Measurements from ENCODE around the gene STMN3.
"Not testable (repeated sequence)": the region's sequence is repeated elsewhere in the genome, so short reads cannot be mapped to it uniquely, and the experiment has no call there.

The STMN3 gene

DNA sequence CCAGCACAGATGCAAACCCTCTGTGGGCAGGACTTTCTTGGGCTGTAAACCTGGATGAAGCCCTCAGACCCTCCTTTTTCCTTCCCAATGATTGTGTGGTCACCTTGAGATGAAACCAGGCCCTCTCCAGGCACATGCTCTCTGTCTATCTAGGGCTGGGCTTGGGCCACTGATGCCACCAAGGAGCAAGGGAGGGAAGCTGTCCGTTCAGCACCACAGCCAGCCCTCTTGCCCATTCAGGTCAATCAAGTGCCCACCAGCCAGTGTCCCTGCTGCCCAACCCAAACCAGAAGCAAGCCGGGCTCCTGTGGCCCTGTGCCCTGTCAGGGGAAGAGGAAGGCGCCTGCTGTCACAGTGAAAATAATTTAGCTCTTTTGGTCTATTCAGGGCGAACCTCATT lies 8.0 kb downstream of the STMN3 start:
- H3K9ac ChIP-seq (ENCODE audit: low read length in 5 of 5): no peak overlapping the region
- H3K4me3 ChIP-seq (ENCODE audit: low read depth in 1 of 5, low read length in 5 of 5): no peak overlapping the region
- H3K36me3 ChIP-seq (ENCODE audit: control insufficient read depth in 5 of 5, insufficient read depth in 5 of 5, low read length in 5 of 5): peaks cover 0 to 4% (median 0%) of the 10 kb centered on the region in 5 donors
- peaks cover 0 to 3% (median 0%) of the 10 kb centered on the region in 5 donors for H3K27me3 ChIP-seq (ENCODE audit: control insufficient read depth in 5 of 5, insufficient read depth in 4 of 5, low read length in 5 of 5)
- H3K9me3 ChIP-seq (ENCODE audit: control insufficient read depth in 5 of 5, low read length in 5 of 5): no peaks in the 10 kb centered on the region
- H3K27ac ChIP-seq (ENCODE audit: low read depth, low read length): no peak overlapping the region
- peaks cover 0 to 13% (median 8%) of the 10 kb centered on the region in 5 donors for H3K4me1 ChIP-seq (ENCODE audit: control insufficient read depth in 5 of 5, insufficient read depth in 5 of 5, low read length in 5 of 5)

DNA sequence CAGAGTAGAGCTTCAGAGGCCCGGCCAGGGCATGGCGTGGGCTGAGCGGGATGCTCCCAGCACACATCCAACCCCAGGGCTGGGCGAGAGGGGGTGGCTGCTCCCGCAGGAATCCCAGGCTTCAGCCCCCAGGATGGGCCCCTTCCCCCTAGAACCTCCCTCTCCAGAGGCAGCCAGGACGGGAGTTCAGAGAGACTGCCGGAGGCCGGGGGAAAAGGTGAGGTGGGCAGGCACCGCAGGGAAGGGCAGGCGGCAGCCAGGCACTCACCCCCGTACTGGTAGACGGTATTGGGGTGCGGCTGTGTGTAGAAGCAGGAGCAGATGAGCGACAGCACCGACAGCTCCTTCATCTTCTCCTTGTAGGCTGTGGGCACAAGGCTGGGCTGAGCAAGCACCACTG lies 9.3 kb downstream of the STMN3 start:
- no peak overlapping the region for H3K27ac ChIP-seq (ENCODE audit: low read depth, low read length)
- peaks cover 0 to 21% (median 13%) of the 10 kb centered on the region in 5 donors for H3K4me1 ChIP-seq (ENCODE audit: control insufficient read depth in 5 of 5, insufficient read depth in 5 of 5, low read length in 5 of 5)
- no peaks in the 10 kb centered on the region for H3K9me3 ChIP-seq (ENCODE audit: control insufficient read depth in 5 of 5, low read length in 5 of 5)
- no peak overlapping the region for H3K9ac ChIP-seq (ENCODE audit: low read length in 5 of 5)
- peaks cover 0 to 4% (median 0%) of the 10 kb centered on the region in 5 donors for H3K36me3 ChIP-seq (ENCODE audit: control insufficient read depth in 5 of 5, insufficient read depth in 5 of 5, low read length in 5 of 5)
- peaks cover 0 to 3% (median 0%) of the 10 kb centered on the region in 5 donors for H3K27me3 ChIP-seq (ENCODE audit: control insufficient read depth in 5 of 5, insufficient read depth in 4 of 5, low read length in 5 of 5)
- H3K4me3 ChIP-seq (ENCODE audit: low read depth in 1 of 5, low read length in 5 of 5): no peak overlapping the region

DNA sequence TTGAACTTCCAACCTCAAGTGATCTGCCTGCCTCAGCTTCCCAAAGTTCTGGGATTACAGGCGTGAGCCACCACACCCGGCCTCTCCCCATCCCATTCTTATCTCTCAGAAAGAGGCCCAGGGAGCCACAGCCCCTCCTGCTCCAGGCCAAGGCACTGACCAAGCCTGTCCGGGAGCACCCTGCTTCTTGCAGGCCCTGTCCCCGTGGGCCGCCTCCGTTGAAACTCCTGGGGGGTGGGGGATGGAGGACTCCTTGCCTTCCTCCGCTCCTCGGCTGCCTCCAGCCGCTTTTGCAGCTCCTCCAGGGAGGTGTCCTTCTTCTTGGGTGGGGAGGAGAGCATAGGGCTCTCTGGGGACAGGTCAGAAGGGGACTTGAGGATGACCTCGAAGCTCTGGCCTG lies 9.7 kb downstream of the STMN3 start:
- Histone ChIP-seq H3K9me3 (ENCODE audit: control insufficient read depth in 5 of 5, low read length in 5 of 5) (no peaks in the 10 kb centered on the region), H3K9ac (ENCODE audit: low read length in 5 of 5) (no peak overlapping the region), H3K4me3 (ENCODE audit: low read depth in 1 of 5, low read length in 5 of 5) (no peak overlapping the region), H3K27me3 (ENCODE audit: control insufficient read depth in 5 of 5, insufficient read depth in 4 of 5, low read length in 5 of 5) (peaks cover 0 to 3% (median 0%) of the 10 kb centered on the region in 5 donors), H3K27ac (ENCODE audit: low read depth, low read length) (no peak overlapping the region), H3K36me3 (ENCODE audit: control insufficient read depth in 5 of 5, insufficient read depth in 5 of 5, low read length in 5 of 5) (peaks cover 0 to 4% (median 0%) of the 10 kb centered on the region in 5 donors), H3K4me1 (ENCODE audit: control insufficient read depth in 5 of 5, insufficient read depth in 5 of 5, low read length in 5 of 5) (peaks cover 0 to 21% (median 13%) of the 10 kb centered on the region in 5 donors)

DNA sequence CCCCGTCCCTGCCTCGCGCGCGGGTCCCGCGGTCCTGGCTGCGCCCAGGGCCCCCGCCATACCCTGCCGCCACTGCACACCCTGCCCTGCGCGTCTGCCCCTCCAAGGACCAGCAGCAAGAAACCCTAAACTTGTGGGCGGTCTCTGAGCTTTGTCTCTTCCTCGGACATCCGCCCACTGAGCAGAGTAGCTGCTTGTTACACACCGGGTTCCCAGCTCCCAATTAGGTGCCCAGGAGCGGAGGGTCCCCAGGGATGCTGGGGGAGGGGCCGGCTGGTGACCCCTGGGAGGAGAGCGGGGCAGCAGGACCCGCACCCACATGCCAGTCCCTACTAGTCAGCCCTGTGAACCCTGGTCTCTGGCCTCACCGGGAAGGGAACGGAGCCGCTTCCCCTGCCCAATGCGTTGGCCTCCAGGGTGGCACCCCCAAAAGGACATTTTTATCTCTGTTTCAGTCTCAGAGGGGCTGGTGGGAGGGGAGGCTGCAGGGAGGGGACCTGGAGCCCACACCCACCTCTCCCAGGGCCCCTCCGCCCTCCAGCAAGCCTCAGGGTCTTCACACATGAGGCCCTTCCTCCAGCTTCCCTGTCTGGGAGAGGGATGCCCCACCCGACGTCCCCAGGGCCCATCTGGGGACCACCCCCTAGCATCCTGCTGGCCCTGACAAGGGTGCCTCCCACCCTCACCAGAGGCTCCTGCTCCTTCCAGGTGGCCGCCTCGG lies 10.5 kb downstream of the STMN3 start:
- no peak overlapping the region for H3K9ac ChIP-seq (ENCODE audit: low read length in 5 of 5)
- no peak overlapping the region for H3K27ac ChIP-seq (ENCODE audit: low read depth, low read length)

DNA sequence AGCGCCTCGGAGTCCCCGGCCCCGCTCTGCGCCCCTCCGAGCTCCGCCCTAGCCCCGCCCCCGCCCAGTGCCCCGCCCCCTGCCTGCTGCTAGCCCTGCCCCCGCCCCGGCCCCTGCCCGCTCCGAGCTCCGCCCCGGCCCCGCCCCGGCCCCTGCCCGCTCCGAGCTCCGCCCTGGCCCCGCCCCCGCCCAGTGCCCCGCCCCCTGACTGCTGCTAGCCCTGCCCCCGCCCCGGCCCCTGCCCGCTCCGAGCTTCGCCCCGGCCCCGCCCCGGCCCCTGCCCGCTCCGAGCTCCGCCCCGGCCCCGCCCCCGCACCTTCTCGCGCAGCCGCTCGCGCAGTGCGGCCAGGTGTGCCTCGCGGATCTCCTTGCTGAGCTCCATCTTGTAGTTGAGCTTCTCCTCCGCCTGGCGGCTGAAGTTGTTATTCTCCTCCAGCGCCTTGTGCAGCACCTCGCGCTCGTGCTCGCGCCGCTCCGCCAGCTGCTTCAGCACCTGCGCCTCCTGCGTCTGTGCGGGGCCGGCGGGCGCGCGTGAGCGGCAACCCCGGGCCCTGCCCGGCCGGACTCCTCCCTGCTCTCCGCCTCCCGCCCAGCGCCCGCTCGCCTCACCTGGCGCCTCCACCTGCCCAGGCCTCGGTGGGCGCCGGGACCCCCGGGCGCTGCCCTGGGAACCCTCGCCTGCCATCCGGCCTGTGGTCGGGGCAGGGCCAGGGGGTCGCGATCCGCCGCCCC lies 11.3 kb downstream of the STMN3 start:
- Histone ChIP-seq H3K9me3 (ENCODE audit: control insufficient read depth in 5 of 5, low read length in 5 of 5) (no peaks in the 10 kb centered on the region), H3K4me3 (ENCODE audit: low read depth in 1 of 5, low read length in 5 of 5) (peak overlapping the region in 4 of 5 donors; percentile 60 to 73 (median 66)), H3K9ac (ENCODE audit: low read length in 5 of 5) (no peak overlapping the region), H3K27me3 (ENCODE audit: control insufficient read depth in 5 of 5, insufficient read depth in 4 of 5, low read length in 5 of 5) (peaks cover 0 to 3% (median 0%) of the 10 kb centered on the region in 5 donors), H3K4me1 (ENCODE audit: control insufficient read depth in 5 of 5, insufficient read depth in 5 of 5, low read length in 5 of 5) (peaks cover 0 to 24% (median 13%) of the 10 kb centered on the region in 5 donors), H3K36me3 (ENCODE audit: control insufficient read depth in 5 of 5, insufficient read depth in 5 of 5, low read length in 5 of 5) (peaks cover 0 to 4% (median 0%) of the 10 kb centered on the region in 5 donors), H3K27ac (ENCODE audit: low read depth, low read length) (no peak overlapping the region)

More for the DNA sequence above, 10.5 kb downstream of the STMN3 start:
- H3K27me3 ChIP-seq (ENCODE audit: control insufficient read depth in 5 of 5, insufficient read depth in 4 of 5, low read length in 5 of 5): peaks cover 0 to 3% (median 0%) of the 10 kb centered on the region in 5 donors
- H3K4me1 ChIP-seq (ENCODE audit: control insufficient read depth in 5 of 5, insufficient read depth in 5 of 5, low read length in 5 of 5): peaks cover 0 to 24% (median 13%) of the 10 kb centered on the region in 5 donors
- peaks cover 0 to 4% (median 0%) of the 10 kb centered on the region in 5 donors for H3K36me3 ChIP-seq (ENCODE audit: control insufficient read depth in 5 of 5, insufficient read depth in 5 of 5, low read length in 5 of 5)
- H3K4me3 ChIP-seq (ENCODE audit: low read depth in 1 of 5, low read length in 5 of 5): peak overlapping the region in 3 of 5 donors; percentile 60 to 67 (median 67)
- no peaks in the 10 kb centered on the region for H3K9me3 ChIP-seq (ENCODE audit: control insufficient read depth in 5 of 5, low read length in 5 of 5)

DNA sequence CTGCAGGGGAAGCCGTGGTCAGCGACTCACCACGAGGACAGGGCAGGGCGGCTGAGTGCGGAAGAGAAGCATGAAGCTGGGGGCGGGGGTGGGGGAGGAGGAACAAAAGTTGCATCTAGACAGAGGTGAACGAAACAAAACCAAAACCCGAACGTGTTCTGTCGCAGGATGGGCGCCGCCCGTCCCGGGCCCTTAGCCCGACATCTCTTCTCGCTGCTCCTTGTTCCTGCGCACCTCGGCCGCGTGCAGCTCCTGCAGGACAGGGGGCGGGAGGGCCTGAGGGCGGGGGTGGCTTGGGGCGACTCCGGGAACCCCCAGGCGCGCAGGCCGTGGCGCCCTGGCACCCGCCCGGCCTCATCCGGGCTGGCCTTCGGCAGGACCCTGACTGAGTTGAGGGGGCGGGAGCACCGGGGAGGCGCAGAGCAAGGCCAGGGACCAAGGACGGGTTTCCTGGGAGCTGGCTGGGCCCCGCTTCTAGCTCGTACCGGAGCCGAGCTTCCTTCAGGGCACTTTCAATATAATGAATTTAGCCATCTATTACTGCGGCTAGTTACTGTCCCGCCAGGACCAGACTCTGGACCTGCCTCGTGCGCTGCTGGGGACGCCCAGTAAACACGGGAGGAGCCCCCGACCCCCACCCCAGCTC lies 12.0 kb downstream of the STMN3 start:
- H3K36me3 ChIP-seq (ENCODE audit: control insufficient read depth in 5 of 5, insufficient read depth in 5 of 5, low read length in 5 of 5): peaks cover 0 to 4% (median 0%) of the 10 kb centered on the region in 5 donors
- no peaks in the 10 kb centered on the region for H3K9me3 ChIP-seq (ENCODE audit: control insufficient read depth in 5 of 5, low read length in 5 of 5)
- H3K27me3 ChIP-seq (ENCODE audit: control insufficient read depth in 5 of 5, insufficient read depth in 4 of 5, low read length in 5 of 5): peaks cover 0 to 3% (median 0%) of the 10 kb centered on the region in 5 donors
- H3K4me3 ChIP-seq (ENCODE audit: low read depth in 1 of 5, low read length in 5 of 5): peak overlapping the region in 4 of 5 donors; percentile 60 to 73 (median 66)
- H3K27ac ChIP-seq (ENCODE audit: low read depth, low read length): no peak overlapping the region
- H3K4me1 ChIP-seq (ENCODE audit: control insufficient read depth in 5 of 5, insufficient read depth in 5 of 5, low read length in 5 of 5): peaks cover 0 to 24% (median 13%) of the 10 kb centered on the region in 5 donors
- H3K9ac ChIP-seq (ENCODE audit: low read length in 5 of 5): peak overlapping the region in 2 of 5 donors; percentile 51 to 73

DNA sequence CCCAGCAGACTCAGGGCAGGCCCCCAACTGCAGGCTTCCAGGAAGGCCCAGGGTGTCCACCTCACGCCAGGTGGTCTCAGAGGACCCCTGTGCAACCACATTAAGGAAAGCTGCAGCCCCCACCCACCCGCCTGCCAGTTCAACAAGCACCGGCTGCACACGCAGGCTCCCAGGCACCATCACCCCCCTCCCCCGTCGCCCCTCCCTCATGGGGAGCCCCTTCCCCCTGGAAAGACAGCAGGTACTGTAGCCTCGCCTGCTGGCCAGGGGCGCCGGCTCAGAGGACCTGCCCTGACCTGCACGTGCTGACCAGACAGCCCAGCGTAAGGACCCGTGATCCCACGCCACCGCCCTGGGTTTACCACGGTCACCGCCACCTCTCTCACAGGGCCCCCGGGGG lies 12.5 kb downstream of the STMN3 start:
- not testable (repeated sequence) for H3K36me3 ChIP-seq (ENCODE audit: control insufficient read depth in 5 of 5, insufficient read depth in 5 of 5, low read length in 5 of 5); H3K27ac ChIP-seq (ENCODE audit: low read depth, low read length); H3K9ac ChIP-seq (ENCODE audit: low read length in 5 of 5); H3K9me3 ChIP-seq (ENCODE audit: control insufficient read depth in 5 of 5, low read length in 5 of 5); H3K27me3 ChIP-seq (ENCODE audit: control insufficient read depth in 5 of 5, insufficient read depth in 4 of 5, low read length in 5 of 5)
- peaks cover 0 to 24% (median 13%) of the 10 kb centered on the region in 5 donors for H3K4me1 ChIP-seq (ENCODE audit: control insufficient read depth in 5 of 5, insufficient read depth in 5 of 5, low read length in 5 of 5)
- peak overlapping the region in 2 of 5 donors; percentile 26 to 34 for H3K4me3 ChIP-seq (ENCODE audit: low read depth in 1 of 5, low read length in 5 of 5)

DNA sequence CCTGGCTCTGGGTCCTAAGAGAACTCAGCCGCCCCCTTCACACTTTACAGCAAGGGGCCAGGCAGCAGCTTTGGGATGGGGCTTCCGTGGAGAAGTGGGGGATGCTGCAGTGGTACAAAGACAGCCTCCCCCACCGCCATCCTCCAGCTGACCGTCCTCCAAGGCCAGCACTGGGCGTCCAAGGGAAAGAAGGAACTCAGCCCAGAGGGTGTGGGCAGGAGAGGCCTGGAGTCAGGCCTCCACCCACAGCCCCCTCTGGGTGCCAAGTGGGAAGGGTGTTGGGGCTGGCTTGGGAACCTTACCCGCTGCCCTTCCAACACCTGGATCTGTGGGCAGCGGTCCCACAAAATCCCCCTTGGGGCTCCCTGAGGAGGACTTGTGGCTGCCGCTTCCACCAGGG lies 13.1 kb downstream of the STMN3 start:
- Histone ChIP-seq H3K27ac (ENCODE audit: low read depth, low read length) (no peak overlapping the region), H3K9me3 (ENCODE audit: control insufficient read depth in 5 of 5, low read length in 5 of 5) (no peaks in the 10 kb centered on the region), H3K4me3 (ENCODE audit: low read depth in 1 of 5, low read length in 5 of 5) (peak overlapping the region in 3 of 5 donors; percentile 11 to 38 (median 37)), H3K36me3 (ENCODE audit: control insufficient read depth in 5 of 5, insufficient read depth in 5 of 5, low read length in 5 of 5) (peaks cover 0 to 4% (median 0%) of the 10 kb centered on the region in 5 donors), H3K27me3 (ENCODE audit: control insufficient read depth in 5 of 5, insufficient read depth in 4 of 5, low read length in 5 of 5) (peaks cover 0 to 3% (median 0%) of the 10 kb centered on the region in 5 donors), H3K4me1 (ENCODE audit: control insufficient read depth in 5 of 5, insufficient read depth in 5 of 5, low read length in 5 of 5) (peaks cover 0 to 24% (median 13%) of the 10 kb centered on the region in 5 donors), H3K9ac (ENCODE audit: low read length in 5 of 5) (no peak overlapping the region)

DNA sequence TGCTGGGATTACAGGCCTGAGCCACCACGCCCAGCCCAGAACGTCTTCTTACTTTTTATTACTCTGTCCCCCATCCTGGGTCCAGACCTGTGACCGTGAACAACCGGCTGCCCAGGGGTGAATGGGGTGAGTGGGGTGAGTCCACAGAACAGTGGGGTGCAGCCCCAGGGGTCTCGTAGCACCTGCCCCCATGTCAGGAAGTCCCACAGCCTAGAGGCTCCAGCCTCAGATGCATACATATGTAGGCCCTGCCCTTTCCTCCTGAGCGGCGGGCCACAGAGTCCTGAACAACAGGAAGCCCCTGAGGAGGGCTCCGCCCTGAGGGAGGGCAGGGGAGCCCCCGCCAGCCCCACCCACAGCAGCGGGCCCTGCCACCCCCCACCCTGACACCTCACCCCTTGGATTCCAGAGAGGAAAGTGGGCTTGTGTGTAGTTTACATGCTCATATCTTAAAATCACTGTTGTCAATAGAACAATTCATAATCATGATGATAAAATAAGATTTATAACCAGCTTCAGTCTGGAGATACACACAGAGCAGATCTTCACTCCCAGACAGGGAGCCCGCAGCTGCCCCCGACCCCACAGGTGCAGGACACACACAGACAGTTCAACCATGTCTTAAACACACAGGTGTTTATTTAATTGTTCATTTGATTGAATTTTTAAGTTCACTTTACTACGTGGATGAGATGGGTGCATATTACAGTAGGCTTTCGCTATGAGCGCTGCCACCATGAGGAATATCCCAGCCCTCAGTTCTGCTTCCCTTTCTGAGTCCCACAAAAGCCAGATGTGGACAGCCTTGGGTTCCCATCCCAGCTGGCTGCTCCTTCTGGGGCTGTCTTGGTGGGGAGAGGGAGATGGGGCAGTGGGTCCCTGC lies 13.9 kb downstream of the STMN3 start:
- Histone ChIP-seq H3K36me3 (ENCODE audit: control insufficient read depth in 5 of 5, insufficient read depth in 5 of 5, low read length in 5 of 5) (peaks cover 0 to 4% (median 0%) of the 10 kb centered on the region in 5 donors), H3K27ac (ENCODE audit: low read depth, low read length) (no peak overlapping the region), H3K4me3 (ENCODE audit: low read depth in 1 of 5, low read length in 5 of 5) (peak overlapping the region in 3 of 5 donors; percentile 11 to 38 (median 37)), H3K27me3 (ENCODE audit: control insufficient read depth in 5 of 5, insufficient read depth in 4 of 5, low read length in 5 of 5) (peaks cover 0 to 3% (median 0%) of the 10 kb centered on the region in 5 donors), H3K4me1 (ENCODE audit: control insufficient read depth in 5 of 5, insufficient read depth in 5 of 5, low read length in 5 of 5) (peaks cover 0 to 24% (median 13%) of the 10 kb centered on the region in 5 donors), H3K9ac (ENCODE audit: low read length in 5 of 5) (no peak overlapping the region), H3K9me3 (ENCODE audit: control insufficient read depth in 5 of 5, low read length in 5 of 5) (no peaks in the 10 kb centered on the region)

Measured in subcutaneous abdominal adipose tissue (tissue), 5 donors.